ENCODE results near the gene CLCN4.

- TF ChIP-seq CTCF (IDR thresholded peaks at IDR 0.05) (no peak), EZH2 (IDR thresholded peaks at IDR 0.05; ENCODE audit: borderline replicate concordance, insufficient read depth, low read depth, low read length, poor library complexity, severe bottlenecking) (no peak)
Observed at GRCh38 chrX:10108288-10108687, 48.5 kb upstream of the CLCN4 start.
